ENCODE results near the gene FGG. TPM values are rescaled to one million over a fixed set of nuclear protein-coding genes. Genes with fewer than 3 reads are reported as not detected.
A peak's percentile ranks its signal among the peaks of the same experiment; 100 is the strongest.

The FGG gene
- total and polyA plus RNA-seq, 2 experiments from 2014 or later, result not detected

GRCh38 chr4:154560824-154561231 is 51.6 kb downstream of the FGG start:
- no peaks in the 10 kb centered on the region for H3K9me3 ChIP-seq (ENCODE audit: low read depth)
- no peak overlapping the region for H3K9ac ChIP-seq
- no peaks in the 10 kb centered on the region for H3K36me3 ChIP-seq (ENCODE audit: low read depth)
- TF ChIP-seq EZH2 (IDR thresholded peaks at IDR 0.05; ENCODE audit: insufficient read depth, poor library complexity, severe bottlenecking), result no peak
- no peak for TF ChIP-seq EZH2phosphoT487 (IDR thresholded peaks at IDR 0.05; ENCODE audit: insufficient read depth, low read depth)
- 25 to 28% methylated on average over 4 of the region's 4 CpGs for WGBS, 2 experiments (ENCODE audit: low coverage in 1 of 2, low lambda C conversion rate in 2 of 2, missing lambda C conversion rate in 2 of 2)
- H4K20me1 ChIP-seq (ENCODE audit: insufficient read depth), result no peaks in the 10 kb centered on the region
- H2AFZ ChIP-seq, result no peak overlapping the region
- no peaks in the 10 kb centered on the region for H3K9me2 ChIP-seq (ENCODE audit: insufficient read depth)
- peak overlapping the region; percentile 15 for H3K4me2 ChIP-seq (ENCODE audit: unreplicated experiment)
- H3K4me1 ChIP-seq (ENCODE audit: insufficient read depth), result 0 out of 2 replicates have a peak, but pooled peaks cover 13% of the 10 kb centered on the region
- 0 out of 2 replicates have a peak, but pooled peaks cover 4% of the 10 kb centered on the region for H3K27me3 ChIP-seq (replicated peaks; ENCODE audit: insufficient read depth)
- H3K27ac ChIP-seq, result no peak overlapping the region
- in situ Hi-C loops (cut with MboI), result loop anchor here (25.0 kb wide), 1 partner anchor 801 kb away; no protein-coding TSS in a partner anchor
- peak; percentile 62 for DNase-seq
- no peaks in the 10 kb centered on the region for H3K79me2 ChIP-seq (ENCODE audit: insufficient read depth)
- H3F3A ChIP-seq (ENCODE audit: insufficient read depth), result no peaks in the 10 kb centered on the region
- no peak overlapping the region for H3K4me3 ChIP-seq

GRCh38 chr4:154560419-154560801 is 52.0 kb downstream of the FGG start:
- Histone ChIP-seq H3K4me2 (ENCODE audit: unreplicated experiment) (peak overlapping the region; percentile 15), H3K36me3 (ENCODE audit: low read depth) (no peaks in the 10 kb centered on the region), H3K9ac (no peak overlapping the region), H3K79me2 (ENCODE audit: insufficient read depth) (no peaks in the 10 kb centered on the region), H3K4me1 (ENCODE audit: insufficient read depth) (0 out of 2 replicates have a peak, but pooled peaks cover 13% of the 10 kb centered on the region), H4K20me1 (ENCODE audit: insufficient read depth) (no peaks in the 10 kb centered on the region), H3K27ac (no peak overlapping the region), H3F3A (ENCODE audit: insufficient read depth) (no peaks in the 10 kb centered on the region), H3K9me2 (ENCODE audit: insufficient read depth) (no peaks in the 10 kb centered on the region), H3K4me3 (no peak overlapping the region), H3K27me3 (replicated peaks; ENCODE audit: insufficient read depth) (0 out of 2 replicates have a peak, but pooled peaks cover 4% of the 10 kb centered on the region), H3K9me3 (ENCODE audit: low read depth) (no peaks in the 10 kb centered on the region), H2AFZ (no peak overlapping the region)
- in situ Hi-C loops (cut with MboI), result loop anchor here (25.0 kb wide), 1 partner anchor 802 kb away; no protein-coding TSS in a partner anchor
- TF ChIP-seq EZH2phosphoT487 (IDR thresholded peaks at IDR 0.05; ENCODE audit: insufficient read depth, low read depth), result no peak
- no peak for TF ChIP-seq EZH2 (IDR thresholded peaks at IDR 0.05; ENCODE audit: insufficient read depth, poor library complexity, severe bottlenecking)
- no peak for DNase-seq
- 81 to 89% methylated on average over 1 of the region's 1 CpG for WGBS, 2 experiments (ENCODE audit: low coverage in 1 of 2, low lambda C conversion rate in 2 of 2, missing lambda C conversion rate in 2 of 2)

GRCh38 chr4:154559494-154560418 is 52.7 kb downstream of the FGG start:
- no peaks in the 10 kb centered on the region for H4K20me1 ChIP-seq (ENCODE audit: insufficient read depth)
- H3K79me2 ChIP-seq (ENCODE audit: insufficient read depth), result no peaks in the 10 kb centered on the region
- H3K9me3 ChIP-seq (ENCODE audit: low read depth), result no peaks in the 10 kb centered on the region
- no peaks in the 10 kb centered on the region for H3K9me2 ChIP-seq (ENCODE audit: insufficient read depth)
- TF ChIP-seq EZH2 (IDR thresholded peaks at IDR 0.05; ENCODE audit: insufficient read depth, poor library complexity, severe bottlenecking), result no peak
- TF ChIP-seq EZH2phosphoT487 (IDR thresholded peaks at IDR 0.05; ENCODE audit: insufficient read depth, low read depth), result no peak
- no peak overlapping the region for H3K4me3 ChIP-seq
- H3K27ac ChIP-seq, result no peak overlapping the region
- H3K4me1 ChIP-seq (ENCODE audit: insufficient read depth), result 0 out of 2 replicates have a peak, but pooled peaks cover 13% of the 10 kb centered on the region
- H3K36me3 ChIP-seq (ENCODE audit: low read depth), result no peaks in the 10 kb centered on the region
- in situ Hi-C loops (cut with MboI), result loop anchor here (10.0 to 25.0 kb wide), 2 partner anchors 215 to 803 kb away; no protein-coding TSS in a partner anchor
- H3F3A ChIP-seq (ENCODE audit: insufficient read depth), result no peaks in the 10 kb centered on the region
- WGBS, 2 experiments (ENCODE audit: low coverage in 1 of 2, low lambda C conversion rate in 2 of 2, missing lambda C conversion rate in 2 of 2), result 63 to 64% methylated on average over 9 of the region's 9 CpGs
- 0 out of 2 replicates have a peak, but pooled peaks cover 2% of the 10 kb centered on the region for H3K27me3 ChIP-seq (replicated peaks; ENCODE audit: insufficient read depth)
- no peak overlapping the region for H2AFZ ChIP-seq
- peak; percentile 67 for DNase-seq
- no peak overlapping the region for H3K9ac ChIP-seq
- no peak overlapping the region for H3K4me2 ChIP-seq (ENCODE audit: unreplicated experiment)

GRCh38 chr4:154559141-154559493 is 53.3 kb downstream of the FGG start:
- Histone ChIP-seq H2AFZ (no peak overlapping the region), H4K20me1 (ENCODE audit: insufficient read depth) (no peaks in the 10 kb centered on the region), H3K9ac (no peak overlapping the region), H3K27me3 (replicated peaks; ENCODE audit: insufficient read depth) (no peaks in the 10 kb centered on the region), H3K4me1 (ENCODE audit: insufficient read depth) (0 out of 2 replicates have a peak, but pooled peaks cover 13% of the 10 kb centered on the region), H3K9me2 (ENCODE audit: insufficient read depth) (no peaks in the 10 kb centered on the region), H3K4me3 (no peak overlapping the region), H3K9me3 (ENCODE audit: low read depth) (no peaks in the 10 kb centered on the region), H3K27ac (no peak overlapping the region), H3K4me2 (ENCODE audit: unreplicated experiment) (no peak overlapping the region), H3K36me3 (ENCODE audit: low read depth) (no peaks in the 10 kb centered on the region), H3K79me2 (ENCODE audit: insufficient read depth) (no peaks in the 10 kb centered on the region), H3F3A (ENCODE audit: insufficient read depth) (no peaks in the 10 kb centered on the region)
- TF ChIP-seq EZH2 (IDR thresholded peaks at IDR 0.05; ENCODE audit: insufficient read depth, poor library complexity, severe bottlenecking) (no peak), EZH2phosphoT487 (IDR thresholded peaks at IDR 0.05; ENCODE audit: insufficient read depth, low read depth) (no peak)
- 18 to 25% methylated on average over 1 of the region's 1 CpG for WGBS, 2 experiments (ENCODE audit: low coverage in 1 of 2, low lambda C conversion rate in 2 of 2, missing lambda C conversion rate in 2 of 2)
- no peak for DNase-seq
- in situ Hi-C loops (cut with MboI), result loop anchor here (10.0 to 25.0 kb wide), 2 partner anchors 216 to 803 kb away; no protein-coding TSS in a partner anchor

Other genes starting within 250 kb of the FGG start
- gene DCHS2, start 120.9 kb downstream of the FGG start, total RNA-seq (2014; rRNA removed; shearing (Covaris generic)), result not detected in 2 replicates
- not detected in 2 replicates for gene DCHS2, start 120.9 kb downstream of the FGG start, polyA plus RNA-seq (2016; fragmentation: Nextera tagmentation; extraction: Ambion mirVana)
- gene PLRG1, start 62.3 kb downstream of the FGG start, total RNA-seq (2014; rRNA removed; shearing (Covaris generic)), result 84.7 and 84.8 TPM in 2 replicates
- 72.0 and 81.7 TPM in 2 replicates for gene PLRG1, start 62.3 kb downstream of the FGG start, polyA plus RNA-seq (2016; fragmentation: Nextera tagmentation; extraction: Ambion mirVana)
- gene FGB, start 49.6 kb downstream of the FGG start, total RNA-seq (2014; rRNA removed; shearing (Covaris generic)), result not detected in 2 replicates
- not detected in 2 replicates for gene FGB, start 49.6 kb downstream of the FGG start, polyA plus RNA-seq (2016; fragmentation: Nextera tagmentation; extraction: Ambion mirVana)
- gene FGA, start 21.9 kb downstream of the FGG start, total RNA-seq (2014; rRNA removed; shearing (Covaris generic)), result not detected in 2 replicates
- not detected in 2 replicates for gene FGA, start 21.9 kb downstream of the FGG start, polyA plus RNA-seq (2016; fragmentation: Nextera tagmentation; extraction: Ambion mirVana)
- gene LRAT, start 131.3 kb upstream of the FGG start, total RNA-seq (2014; rRNA removed; shearing (Covaris generic)), result not detected in 2 replicates
- 0.13 TPM in 1 of 2 replicates, not detected in the other for gene LRAT, start 131.3 kb upstream of the FGG start, polyA plus RNA-seq (2016; fragmentation: Nextera tagmentation; extraction: Ambion mirVana)
- gene RBM46, start 168.6 kb upstream of the FGG start, total RNA-seq (2014; rRNA removed; shearing (Covaris generic)), result 0.32 TPM in 1 of 2 replicates, not detected in the other
- gene RBM46, start 168.6 kb upstream of the FGG start, polyA plus RNA-seq (2016; fragmentation: Nextera tagmentation; extraction: Ambion mirVana), result 0.40 TPM in 1 of 2 replicates, not detected in the other

Data from GM23248 (cell line).